WI38 (cell line): Measurements from ENCODE around the gene ARHGAP21.

Experiments
- H3K4me3 ChIP-seq: 2 replicates; pipeline ENCODE4 v1.5.1; 2011; ENCODE audit warnings: low read depth, mild to moderate bottlenecking, control low read depth, low read length
- TF ChIP-seq, protein P1 (sequence below): IDR thresholded peaks from 2 replicates; pipeline ENCODE4 v1.5.1; 2012; ENCODE audit warnings: low read depth, mild to moderate bottlenecking, control low read depth, low read length

Gene ARHGAP21

DNA sequence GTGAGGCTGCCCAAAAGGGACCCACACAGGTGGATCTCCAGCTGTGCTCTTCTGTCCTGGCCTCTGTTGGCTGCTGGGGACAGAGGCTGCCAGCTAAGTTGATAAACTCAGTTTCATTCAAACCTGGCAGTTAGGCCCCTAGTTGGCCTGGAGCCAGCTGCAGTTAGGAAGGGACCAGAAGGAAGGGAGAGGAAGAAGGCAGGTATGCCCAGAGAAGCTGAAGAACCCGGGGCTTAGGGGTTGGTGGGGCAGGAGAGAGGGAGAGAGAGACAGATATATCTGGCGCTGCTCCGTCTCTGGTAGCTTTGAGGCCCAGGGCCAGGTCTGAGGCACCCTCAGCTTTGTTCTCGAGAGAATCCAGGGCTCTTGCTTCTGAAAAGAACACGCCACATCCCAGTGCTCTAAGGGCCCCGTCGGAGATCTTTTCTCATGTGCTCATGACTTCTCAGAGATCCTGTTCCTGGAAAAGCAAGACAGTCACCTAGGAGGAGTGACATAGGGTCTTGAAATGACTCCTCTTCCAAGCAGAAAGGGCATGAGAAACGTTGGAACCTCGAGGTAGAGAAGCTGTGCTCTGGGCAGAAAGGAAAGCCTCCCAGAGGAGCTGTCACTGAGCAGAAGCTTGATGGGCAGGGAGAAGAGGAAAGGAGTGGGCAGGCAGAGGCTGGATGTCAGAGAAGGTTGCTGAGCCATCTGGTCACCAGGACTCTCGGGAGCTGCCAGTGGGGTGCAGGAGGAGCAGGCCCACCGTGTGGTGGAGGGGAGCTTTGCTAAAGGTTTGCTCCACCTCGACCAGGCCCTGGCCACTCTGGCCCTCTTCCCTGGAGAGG, 153.6 kb downstream of the ARHGAP21 start:
- no peak overlapping the region for H3K4me3 ChIP-seq
- TF ChIP-seq, protein P1, sequence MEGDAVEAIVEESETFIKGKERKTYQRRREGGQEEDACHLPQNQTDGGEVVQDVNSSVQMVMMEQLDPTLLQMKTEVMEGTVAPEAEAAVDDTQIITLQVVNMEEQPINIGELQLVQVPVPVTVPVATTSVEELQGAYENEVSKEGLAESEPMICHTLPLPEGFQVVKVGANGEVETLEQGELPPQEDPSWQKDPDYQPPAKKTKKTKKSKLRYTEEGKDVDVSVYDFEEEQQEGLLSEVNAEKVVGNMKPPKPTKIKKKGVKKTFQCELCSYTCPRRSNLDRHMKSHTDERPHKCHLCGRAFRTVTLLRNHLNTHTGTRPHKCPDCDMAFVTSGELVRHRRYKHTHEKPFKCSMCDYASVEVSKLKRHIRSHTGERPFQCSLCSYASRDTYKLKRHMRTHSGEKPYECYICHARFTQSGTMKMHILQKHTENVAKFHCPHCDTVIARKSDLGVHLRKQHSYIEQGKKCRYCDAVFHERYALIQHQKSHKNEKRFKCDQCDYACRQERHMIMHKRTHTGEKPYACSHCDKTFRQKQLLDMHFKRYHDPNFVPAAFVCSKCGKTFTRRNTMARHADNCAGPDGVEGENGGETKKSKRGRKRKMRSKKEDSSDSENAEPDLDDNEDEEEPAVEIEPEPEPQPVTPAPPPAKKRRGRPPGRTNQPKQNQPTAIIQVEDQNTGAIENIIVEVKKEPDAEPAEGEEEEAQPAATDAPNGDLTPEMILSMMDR, result no peak

DNA sequence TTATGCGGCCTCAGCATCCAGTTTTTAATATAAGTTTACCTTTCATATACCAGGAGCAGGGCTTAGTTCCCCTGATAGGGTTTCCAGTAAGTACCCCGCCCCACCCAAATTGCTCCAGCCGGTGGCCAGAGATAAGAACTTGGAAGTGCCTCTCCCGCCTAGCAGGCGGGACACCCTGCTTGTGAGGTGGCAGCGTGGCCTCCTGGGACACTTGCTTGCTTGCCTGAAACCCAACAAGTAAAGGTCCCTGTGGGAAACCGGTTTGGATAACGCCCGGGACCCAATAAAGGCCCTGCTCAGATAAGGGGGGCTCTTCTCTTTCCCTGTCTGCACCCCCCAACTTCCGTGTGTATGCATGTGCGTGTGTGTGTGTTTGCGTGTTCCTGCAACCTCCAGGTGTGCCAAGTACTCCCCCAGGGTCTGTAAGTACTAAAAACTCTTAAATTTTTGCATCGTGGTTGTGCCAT, 154.3 kb downstream of the ARHGAP21 start:
- TF ChIP-seq, protein P1, result no peak
- H3K4me3 ChIP-seq, result no peak overlapping the region

DNA sequence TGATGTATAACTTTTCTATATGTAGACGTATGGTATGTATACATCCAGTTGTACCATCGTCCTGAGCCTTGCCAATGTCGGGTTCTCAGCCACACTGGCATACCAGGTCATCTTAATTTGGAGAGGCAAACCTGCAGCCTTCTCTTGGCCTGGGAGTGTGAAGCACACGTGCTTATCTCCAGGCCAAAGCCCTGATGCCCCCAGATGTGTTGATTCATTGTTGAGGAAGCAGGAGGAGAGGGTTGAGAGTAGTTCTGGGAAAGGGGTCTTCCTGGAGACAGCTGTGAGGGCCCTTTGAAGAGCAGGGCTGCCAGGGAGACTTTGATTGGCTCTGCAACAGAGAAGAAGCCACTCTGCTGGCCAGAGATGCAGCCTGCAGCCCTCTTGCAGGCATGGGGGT, 155.6 kb downstream of the ARHGAP21 start:
- TF ChIP-seq, protein P1, result no peak

DNA sequence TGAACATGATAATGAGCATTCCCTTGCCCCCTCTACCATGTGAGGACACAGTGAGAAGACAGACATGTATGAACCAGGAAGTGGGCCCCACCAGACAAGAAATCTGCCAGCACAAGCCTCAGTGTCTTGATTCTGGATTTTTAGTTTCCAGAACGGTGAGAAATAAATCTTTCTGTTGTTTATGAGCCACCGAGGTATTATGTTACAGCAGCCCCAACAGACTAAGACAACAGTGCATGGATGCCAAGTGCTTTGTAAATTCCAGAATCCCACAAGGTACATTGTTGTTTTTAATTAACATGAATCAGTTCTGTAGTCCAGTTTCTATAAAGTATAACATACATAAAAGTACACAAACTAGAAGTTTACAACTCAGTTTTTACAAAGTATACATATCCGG, 162.2 kb downstream of the ARHGAP21 start:
- TF ChIP-seq, protein P1, result no peak
- no peak overlapping the region for H3K4me3 ChIP-seq

More for the DNA sequence above, 155.6 kb downstream of the ARHGAP21 start:
- no peak overlapping the region for H3K4me3 ChIP-seq

DNA sequence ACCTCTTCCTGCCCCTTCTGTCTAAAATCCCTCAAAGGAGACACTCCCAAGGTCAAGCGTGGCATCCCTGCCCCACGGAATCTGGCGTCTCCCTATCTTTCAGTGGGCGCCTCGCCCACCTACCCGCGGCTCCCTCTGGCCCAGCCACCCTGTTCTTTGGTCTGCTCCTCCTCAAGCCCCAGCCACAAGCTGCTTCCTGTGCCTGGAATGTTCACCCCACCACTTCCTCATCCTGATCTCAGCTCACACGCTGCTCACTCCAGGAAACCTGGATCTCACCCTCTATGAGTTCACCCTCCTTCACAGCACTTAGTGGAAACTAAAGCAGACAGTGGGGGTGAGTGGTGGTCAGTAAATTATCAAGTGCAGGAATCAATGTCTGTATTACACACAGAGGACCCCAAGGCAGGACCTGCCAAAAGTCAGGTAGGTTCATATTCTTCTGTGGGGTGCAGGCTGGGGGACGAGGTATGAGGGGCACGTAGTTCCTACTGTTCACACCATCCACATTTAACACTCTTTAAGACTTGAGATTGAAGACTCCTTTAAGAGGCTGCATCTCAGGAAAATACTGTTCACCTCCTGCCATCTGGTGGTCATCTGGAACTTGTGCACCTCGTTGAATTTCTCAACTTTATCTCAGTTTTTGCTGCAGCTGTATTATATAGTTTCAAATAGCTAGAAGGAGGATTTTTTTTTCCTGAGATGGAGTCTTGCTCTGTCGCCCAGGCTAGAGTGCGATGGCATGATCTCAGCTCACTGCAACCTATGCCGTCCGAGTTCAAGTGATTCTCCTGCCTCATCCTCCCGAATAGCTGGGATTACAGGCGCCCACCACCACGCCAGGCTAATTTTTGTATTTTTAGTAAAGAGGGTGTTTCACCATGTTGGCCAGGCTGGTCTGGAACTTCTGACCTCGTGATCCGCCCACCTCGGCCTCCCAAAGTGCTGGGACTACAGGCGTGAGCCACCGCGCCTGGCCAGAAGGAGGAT, 166.6 kb downstream of the ARHGAP21 start:
- TF ChIP-seq, protein P1, result peak; percentile 62
- no peak overlapping the region for H3K4me3 ChIP-seq

DNA sequence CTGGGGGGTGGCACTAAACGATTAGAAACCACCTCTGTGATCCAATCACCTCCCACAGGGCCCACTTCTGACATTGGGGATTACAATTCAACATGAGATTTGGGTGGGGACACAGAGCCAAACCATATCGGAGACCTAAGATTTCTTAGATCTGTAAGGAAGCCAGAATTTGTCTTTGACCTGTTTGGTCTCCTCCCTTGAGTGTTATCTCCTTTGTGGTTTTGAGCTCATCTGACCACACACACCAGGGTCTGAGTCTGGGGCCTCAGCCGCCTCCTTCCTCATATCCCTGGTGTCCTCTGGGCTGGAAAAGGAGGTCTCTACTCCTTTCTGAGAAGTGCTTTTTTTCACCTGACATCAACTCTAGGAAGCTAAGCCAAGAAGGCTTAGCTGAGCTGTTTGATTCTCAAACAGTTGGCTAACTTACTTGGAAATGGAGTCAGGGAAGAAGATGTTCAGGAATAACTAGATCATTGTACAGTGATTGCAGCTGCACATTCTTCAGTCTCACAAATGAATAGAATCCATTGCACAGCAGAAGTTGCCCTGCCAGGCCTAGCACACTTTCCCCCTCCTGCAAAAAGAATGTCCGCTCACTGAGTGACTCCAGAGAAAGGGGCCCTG, 167.4 kb downstream of the ARHGAP21 start:
- TF ChIP-seq, protein P1, result no peak
- no peak overlapping the region for H3K4me3 ChIP-seq
